NCI-H2196 (cell line): Measurements from ENCODE around the gene ULK3.

ENCODE experiments used
- DNase-seq: peaks from one replicate; lab custom pipeline; 2025; ENCODE audit not compliant: unreplicated experiment; lab: John Stamatoyannopoulos, UW

The ULK3 gene

GRCh38 chr15:74786551-74787165 lies 56.3 kb downstream of the ULK3 start:
- DNase-seq, result no peak
